Measurements from ENCODE around the gene PPP1R9B. TPM values are rescaled to one million over a fixed set of nuclear protein-coding genes. Genes with fewer than 3 reads are reported as not detected.

PPP1R9B gene
- total RNA-seq, 2 experiments from 2014 or later = 84.3 to 86.1 TPM

DNA sequence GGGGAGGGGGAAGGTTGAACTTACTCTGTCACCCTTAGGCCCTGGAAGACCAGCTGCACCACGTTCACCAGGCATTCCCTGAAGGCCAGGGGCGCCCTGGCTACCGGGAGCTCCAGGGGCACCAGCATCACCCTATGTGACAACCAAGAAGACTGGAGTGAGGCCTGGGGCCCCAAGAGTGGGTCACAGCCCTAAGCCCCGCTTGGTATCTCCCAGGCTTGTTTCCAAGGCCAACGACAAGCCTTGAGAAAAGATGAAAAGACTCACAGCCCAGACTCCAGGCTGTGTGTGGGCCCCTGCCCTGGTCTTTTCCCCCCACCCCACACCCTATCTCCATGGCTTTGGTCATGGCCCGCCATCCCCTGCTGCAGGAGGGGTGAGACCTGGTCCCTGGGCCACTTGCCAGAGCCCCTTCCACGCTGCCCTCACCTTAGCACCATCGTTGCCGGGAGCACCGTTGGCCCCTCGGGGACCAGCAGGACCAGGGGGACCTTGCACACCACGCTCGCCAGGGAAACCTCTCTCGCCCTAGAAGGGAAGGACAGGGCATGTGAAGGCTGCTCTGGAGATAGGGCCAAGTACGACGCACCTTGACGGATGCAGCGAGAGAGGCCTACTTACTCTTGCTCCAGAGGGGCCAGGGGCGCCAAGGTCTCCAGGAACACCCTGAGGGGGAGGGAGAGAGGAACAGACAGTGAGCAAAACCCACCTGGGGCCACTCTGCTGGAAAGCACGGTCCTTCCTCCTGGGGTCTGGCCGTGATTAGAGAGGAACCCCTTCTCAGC is 41.1 kb upstream of the PPP1R9B start:
- H3K4me3 Mint-ChIP-seq = no peak overlapping the region
- ChIA-PET CTCF (interaction anchor here (1.6 kb wide), 1 partner anchor 105 kb away, joined by 3 read pairs; no protein-coding TSS in a partner anchor), POLR2A (no interaction called here)
- no peaks in the 10 kb centered on the region for H3K36me3 Mint-ChIP-seq
- intact Hi-C loops (cut with micrococcal nuclease) = no loop called here
- H3K27me3 Mint-ChIP-seq = no peaks in the 10 kb centered on the region
- H3K9me3 Mint-ChIP-seq = no peaks in the 10 kb centered on the region
- H3K27ac Mint-ChIP-seq = no peak overlapping the region
- DNase-seq = no peak
- no peaks in the 10 kb centered on the region for H3K4me1 Mint-ChIP-seq (ENCODE audit: low read depth)

DNA sequence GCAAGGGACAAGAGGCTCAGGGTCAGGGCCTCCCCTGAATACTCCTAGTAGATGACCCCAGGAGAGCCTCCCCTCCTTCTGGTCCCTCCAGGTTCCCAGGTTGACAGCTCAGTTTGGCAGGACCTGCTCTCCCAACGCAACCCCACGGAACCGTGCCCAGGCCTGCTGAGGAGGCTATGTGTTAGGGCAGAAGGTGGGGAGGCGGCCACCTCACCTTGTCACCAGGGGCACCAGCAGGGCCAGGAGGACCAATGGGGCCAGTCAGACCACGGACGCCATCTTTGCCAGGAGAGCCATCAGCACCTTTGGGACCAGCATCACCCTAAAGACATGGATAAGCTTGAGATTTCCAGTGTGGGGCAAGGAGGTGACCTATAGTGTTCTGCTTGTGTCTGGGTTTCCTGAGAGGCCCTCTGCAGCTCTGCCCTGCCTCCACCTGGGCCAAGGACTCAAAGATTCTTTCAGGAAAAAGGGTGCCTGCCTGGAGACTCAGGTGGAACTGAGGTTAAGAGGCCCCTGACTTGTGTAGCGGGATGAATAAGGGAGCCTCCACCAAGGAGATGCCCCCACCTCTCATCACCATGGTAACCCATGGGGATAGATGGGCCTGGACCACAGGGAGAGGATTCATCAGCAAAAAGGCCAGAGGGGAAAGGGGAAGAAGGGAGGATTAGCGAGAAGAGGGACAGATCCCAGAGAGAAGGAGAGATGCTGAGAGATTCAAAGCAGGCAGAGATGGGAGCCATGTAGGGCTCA is 40.3 kb upstream of the PPP1R9B start:
- ChIA-PET CTCF (interaction anchor here (1.6 kb wide), 1 partner anchor 106 kb away, joined by 3 read pairs; no protein-coding TSS in a partner anchor), POLR2A (no interaction called here)
- no peaks in the 10 kb centered on the region for H3K36me3 Mint-ChIP-seq
- intact Hi-C loops (cut with micrococcal nuclease) = no loop called here
- H3K27ac Mint-ChIP-seq = no peak overlapping the region
- no peak overlapping the region for H3K4me3 Mint-ChIP-seq
- no peaks in the 10 kb centered on the region for H3K4me1 Mint-ChIP-seq (ENCODE audit: low read depth)
- DNase-seq = no peak
- no peaks in the 10 kb centered on the region for H3K27me3 Mint-ChIP-seq
- H3K9me3 Mint-ChIP-seq = no peaks in the 10 kb centered on the region

DNA sequence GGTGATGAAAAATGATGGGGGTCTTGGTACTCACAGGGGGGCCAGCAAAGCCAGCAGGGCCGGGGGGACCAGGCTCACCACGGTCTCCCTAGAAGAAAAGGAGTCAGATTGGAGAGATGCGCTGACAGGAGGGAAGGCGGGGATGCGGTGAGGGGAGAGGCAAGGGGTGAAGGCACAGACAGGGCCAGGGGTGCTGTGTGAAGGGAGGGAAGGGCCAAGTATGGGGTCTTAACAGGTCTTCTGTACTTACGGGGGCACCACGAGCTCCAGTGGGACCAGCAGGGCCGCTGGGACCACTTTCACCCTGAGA is 39.8 kb upstream of the PPP1R9B start:
- H3K9me3 Mint-ChIP-seq = no peaks in the 10 kb centered on the region
- intact Hi-C loops (cut with micrococcal nuclease) = no loop called here
- DNase-seq = no peak
- ChIA-PET CTCF (interaction anchor here (1.6 kb wide), 1 partner anchor 106 kb away, joined by 3 read pairs; no protein-coding TSS in a partner anchor), POLR2A (no interaction called here)
- no peaks in the 10 kb centered on the region for H3K4me1 Mint-ChIP-seq (ENCODE audit: low read depth)
- H3K36me3 Mint-ChIP-seq = no peaks in the 10 kb centered on the region
- H3K27me3 Mint-ChIP-seq = no peaks in the 10 kb centered on the region
- no peak overlapping the region for H3K4me3 Mint-ChIP-seq
- H3K27ac Mint-ChIP-seq = no peak overlapping the region

DNA sequence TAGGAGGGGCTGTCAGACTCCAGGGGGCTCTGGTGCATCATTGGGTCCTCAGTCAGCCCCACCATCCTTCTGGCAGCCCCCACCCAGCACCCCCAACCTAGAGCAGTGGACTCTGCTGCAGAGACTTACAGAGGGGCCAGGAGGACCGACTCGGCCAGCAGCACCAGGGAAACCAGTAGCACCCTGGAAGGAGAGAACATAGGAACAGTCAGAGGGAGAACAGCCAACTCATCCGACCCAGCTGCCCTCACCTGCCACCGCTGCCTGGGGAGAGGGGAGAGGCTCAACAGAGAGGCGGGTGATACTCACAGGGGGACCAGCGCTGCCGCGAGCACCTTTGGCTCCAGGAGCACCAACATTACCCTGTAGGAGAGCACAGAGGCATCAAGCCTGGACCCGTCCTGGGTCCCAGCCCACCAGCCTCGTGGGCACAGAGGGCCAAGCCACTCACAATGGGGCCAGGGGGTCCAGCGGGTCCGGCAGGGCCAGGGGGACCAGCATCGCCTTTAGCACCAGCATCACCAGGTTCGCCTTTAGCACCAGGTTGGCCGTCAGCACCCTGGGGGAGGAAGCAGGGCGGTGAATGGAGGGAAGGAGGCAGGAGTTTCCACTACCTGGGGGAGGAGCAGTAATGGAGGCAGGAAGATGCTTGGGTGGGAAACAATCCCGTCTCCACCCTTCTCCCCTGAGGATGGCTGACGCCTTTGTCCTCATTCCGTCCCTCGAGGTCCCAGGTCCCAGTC is 39.2 kb upstream of the PPP1R9B start:
- H3K27ac Mint-ChIP-seq = no peak overlapping the region
- no peaks in the 10 kb centered on the region for H3K4me1 Mint-ChIP-seq (ENCODE audit: low read depth)
- DNase-seq = no peak
- H3K9me3 Mint-ChIP-seq = no peaks in the 10 kb centered on the region
- POLR2A ChIA-PET = no interaction called here
- intact Hi-C loops (cut with micrococcal nuclease) = no loop called here
- H3K27me3 Mint-ChIP-seq = no peaks in the 10 kb centered on the region
- CTCF ChIA-PET = interaction anchor here (1.6 kb wide), 1 partner anchor 107 kb away, joined by 3 read pairs; no protein-coding TSS in a partner anchor
- no peaks in the 10 kb centered on the region for H3K36me3 Mint-ChIP-seq
- H3K4me3 Mint-ChIP-seq = no peak overlapping the region

DNA sequence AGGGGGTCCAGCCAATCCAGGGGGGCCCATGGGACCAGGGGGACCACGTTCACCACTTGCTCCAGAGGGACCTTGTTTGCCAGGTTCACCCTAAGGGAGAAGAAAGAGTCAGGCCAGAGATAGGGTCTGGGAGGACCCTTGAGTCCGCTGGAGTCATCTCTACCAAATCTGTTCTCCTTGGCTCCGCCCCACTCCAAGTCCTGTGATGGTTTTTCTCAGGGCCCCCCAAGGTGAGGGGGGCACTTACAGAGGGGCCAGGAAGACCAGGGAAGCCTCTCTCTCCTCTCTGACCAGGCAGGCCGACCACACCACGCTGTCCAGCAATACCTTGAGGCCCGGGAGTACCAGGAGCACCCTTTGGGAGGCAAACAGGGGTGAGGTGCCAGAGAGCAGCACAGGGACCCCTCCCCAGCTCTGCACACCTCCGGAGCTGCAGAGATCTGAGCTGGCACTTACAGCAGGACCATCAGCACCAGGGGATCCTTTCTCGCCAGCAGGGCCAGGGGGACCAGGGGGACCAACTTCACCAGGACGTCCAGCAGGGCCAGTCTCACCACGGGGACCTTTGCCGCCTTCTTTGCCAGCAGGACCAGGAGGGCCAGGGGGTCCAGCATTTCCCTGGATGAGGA is 38.6 kb upstream of the PPP1R9B start:
- no peaks in the 10 kb centered on the region for H3K9me3 Mint-ChIP-seq
- intact Hi-C loops (cut with micrococcal nuclease) = no loop called here
- H3K4me1 Mint-ChIP-seq (ENCODE audit: low read depth) = peaks cover 2% of the 10 kb centered on the region
- no peak overlapping the region for H3K4me3 Mint-ChIP-seq
- no peak overlapping the region for H3K27ac Mint-ChIP-seq
- H3K27me3 Mint-ChIP-seq = no peaks in the 10 kb centered on the region
- POLR2A ChIA-PET = no interaction called here
- no peak for DNase-seq
- H3K36me3 Mint-ChIP-seq = no peaks in the 10 kb centered on the region
- CTCF ChIA-PET = no interaction called here

DNA sequence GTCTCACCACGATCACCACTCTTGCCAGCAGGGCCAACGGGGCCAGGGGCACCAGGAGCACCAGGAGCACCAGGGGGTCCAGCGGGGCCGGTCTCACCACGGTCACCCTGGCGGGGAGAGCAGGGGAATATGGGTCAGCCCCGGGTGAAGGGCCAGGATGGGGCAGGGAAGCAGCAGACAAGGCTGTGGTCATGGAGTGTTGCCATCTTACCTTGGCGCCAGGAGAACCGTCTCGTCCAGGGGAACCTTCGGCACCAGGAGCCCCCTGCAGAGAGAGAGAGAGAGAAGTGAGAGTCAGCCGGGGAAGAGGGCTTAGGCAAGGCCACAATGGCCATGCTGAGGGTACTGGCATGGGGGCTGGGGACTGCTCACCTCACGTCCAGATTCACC is 38.0 kb upstream of the PPP1R9B start:
- no peak overlapping the region for H3K27ac Mint-ChIP-seq
- DNase-seq = no peak
- H3K4me3 Mint-ChIP-seq = no peak overlapping the region
- H3K36me3 Mint-ChIP-seq = no peaks in the 10 kb centered on the region
- H3K4me1 Mint-ChIP-seq (ENCODE audit: low read depth) = peaks cover 7% of the 10 kb centered on the region
- H3K27me3 Mint-ChIP-seq = no peaks in the 10 kb centered on the region
- no peaks in the 10 kb centered on the region for H3K9me3 Mint-ChIP-seq
- CTCF ChIA-PET = interaction anchor here (1.0 kb wide), 1 partner anchor 12 kb away, joined by 3 read pairs; no protein-coding TSS in a partner anchor
- POLR2A ChIA-PET = no interaction called here
- intact Hi-C loops (cut with micrococcal nuclease) = no loop called here

DNA sequence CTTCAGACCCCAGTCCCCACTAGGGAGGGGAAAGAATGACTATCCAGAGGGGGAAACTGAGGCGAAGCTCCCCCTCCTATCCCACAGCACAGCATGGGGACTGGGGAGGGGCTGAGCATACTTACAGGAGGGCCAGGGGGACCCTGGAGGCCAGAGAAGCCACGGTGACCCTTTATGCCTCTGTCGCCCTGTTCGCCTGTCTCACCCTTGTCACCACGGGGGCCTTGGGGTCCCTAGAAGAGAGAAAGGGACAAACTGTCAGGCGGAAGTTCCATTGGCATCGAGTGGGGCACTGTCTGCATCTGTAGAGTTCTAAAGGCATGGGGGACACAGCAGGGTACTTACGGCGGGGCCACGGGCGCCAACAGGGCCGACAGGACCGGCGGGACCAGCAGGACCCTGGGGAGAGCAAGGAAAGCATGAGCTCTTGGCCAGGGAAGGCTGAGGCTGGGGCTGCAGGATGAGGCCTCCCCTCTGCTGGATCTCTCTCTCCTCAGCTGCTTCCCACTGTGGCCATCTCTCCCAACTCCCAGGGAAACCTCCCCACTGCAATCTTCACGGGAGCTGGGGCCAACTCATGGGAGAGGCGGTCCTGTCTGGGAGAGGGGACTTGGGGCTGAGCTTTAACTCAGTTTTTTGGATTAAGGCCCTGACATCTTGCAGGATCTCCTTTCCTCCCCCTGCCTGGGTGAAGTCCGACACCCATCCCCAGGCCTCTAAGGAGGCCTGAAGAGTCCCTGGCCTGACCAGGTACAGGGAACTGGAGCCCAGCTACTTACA is 37.5 kb upstream of the PPP1R9B start:
- CTCF ChIA-PET = interaction anchor here (0.6 to 1.0 kb wide), 2 partner anchors 12 to 495 kb away, joined by 3 read pairs; no protein-coding TSS in a partner anchor
- H3K4me3 Mint-ChIP-seq = no peak overlapping the region
- POLR2A ChIA-PET = no interaction called here
- H3K36me3 Mint-ChIP-seq = no peaks in the 10 kb centered on the region
- no peaks in the 10 kb centered on the region for H3K27me3 Mint-ChIP-seq
- no peak overlapping the region for H3K27ac Mint-ChIP-seq
- intact Hi-C loops (cut with micrococcal nuclease) = no loop called here
- no peaks in the 10 kb centered on the region for H3K9me3 Mint-ChIP-seq
- H3K4me1 Mint-ChIP-seq (ENCODE audit: low read depth) = peaks cover 11% of the 10 kb centered on the region
- DNase-seq = no peak

DNA sequence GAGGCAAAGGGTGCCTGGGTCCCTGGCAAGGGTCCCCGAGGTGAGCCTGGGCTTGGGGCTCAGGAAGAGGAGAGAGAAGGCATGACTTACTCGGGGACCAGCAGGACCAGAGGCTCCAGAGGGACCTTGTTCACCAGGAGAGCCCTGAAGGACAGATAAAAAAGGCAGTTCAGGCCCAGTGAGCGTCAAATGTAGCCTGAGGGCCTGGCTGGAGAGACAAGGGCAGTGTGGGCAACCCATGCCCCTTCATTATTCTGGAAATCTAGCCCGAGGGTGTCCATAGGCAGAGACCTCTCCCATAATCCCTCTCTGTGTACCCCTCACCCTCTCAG is 36.9 kb upstream of the PPP1R9B start:
- H3K9me3 Mint-ChIP-seq = no peaks in the 10 kb centered on the region
- intact Hi-C loops (cut with micrococcal nuclease) = no loop called here
- no peak overlapping the region for H3K27ac Mint-ChIP-seq
- ChIA-PET CTCF (interaction anchor here (1.0 kb wide), 1 partner anchor 13 kb away, joined by 3 read pairs; no protein-coding TSS in a partner anchor), POLR2A (no interaction called here)
- H3K4me3 Mint-ChIP-seq = no peak overlapping the region
- peaks cover 11% of the 10 kb centered on the region for H3K4me1 Mint-ChIP-seq (ENCODE audit: low read depth)
- DNase-seq = no peak
- H3K27me3 Mint-ChIP-seq = no peaks in the 10 kb centered on the region
- H3K36me3 Mint-ChIP-seq = no peaks in the 10 kb centered on the region

DNA sequence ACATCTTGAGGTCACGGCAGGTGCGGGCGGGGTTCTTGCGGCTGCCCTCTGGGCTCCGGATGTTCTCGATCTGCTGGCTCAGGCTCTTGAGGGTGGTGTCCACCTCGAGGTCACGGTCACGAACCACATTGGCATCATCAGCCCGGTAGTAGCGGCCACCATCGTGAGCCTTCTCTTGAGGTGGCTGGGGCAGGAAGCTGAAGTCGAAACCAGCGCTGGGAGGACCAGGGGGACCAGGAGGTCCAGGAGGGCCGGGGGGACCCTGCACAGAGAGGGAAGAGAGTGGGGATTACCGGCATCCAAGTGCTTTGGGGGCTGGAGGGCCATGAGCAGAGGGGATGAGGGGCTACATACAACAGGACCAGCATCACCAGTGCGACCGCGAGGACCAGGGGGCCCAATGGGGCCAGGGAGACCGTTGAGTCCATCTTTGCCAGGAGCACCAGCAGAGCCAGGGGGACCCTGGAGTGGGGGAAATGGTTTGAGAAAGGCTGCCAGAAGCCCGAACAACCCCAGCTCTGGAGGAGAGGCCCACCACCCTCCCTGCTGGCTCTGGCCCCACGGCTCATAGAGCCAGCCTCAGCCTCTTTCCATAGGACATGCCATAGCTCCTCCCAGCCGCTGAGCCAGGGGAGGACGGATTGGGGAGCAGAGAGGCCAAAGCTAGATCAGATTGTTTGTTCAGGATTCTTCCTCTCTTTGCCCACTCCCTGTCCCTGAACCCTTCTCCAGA is 36.4 kb upstream of the PPP1R9B start:
- no peaks in the 10 kb centered on the region for H3K9me3 Mint-ChIP-seq
- no peaks in the 10 kb centered on the region for H3K27me3 Mint-ChIP-seq
- no peaks in the 10 kb centered on the region for H3K36me3 Mint-ChIP-seq
- H3K4me1 Mint-ChIP-seq (ENCODE audit: low read depth) = peaks cover 11% of the 10 kb centered on the region
- intact Hi-C loops (cut with micrococcal nuclease) = no loop called here
- no peak for DNase-seq
- POLR2A ChIA-PET = no interaction called here
- H3K27ac Mint-ChIP-seq = no peak overlapping the region
- H3K4me3 Mint-ChIP-seq = no peak overlapping the region
- CTCF ChIA-PET = no interaction called here

DNA sequence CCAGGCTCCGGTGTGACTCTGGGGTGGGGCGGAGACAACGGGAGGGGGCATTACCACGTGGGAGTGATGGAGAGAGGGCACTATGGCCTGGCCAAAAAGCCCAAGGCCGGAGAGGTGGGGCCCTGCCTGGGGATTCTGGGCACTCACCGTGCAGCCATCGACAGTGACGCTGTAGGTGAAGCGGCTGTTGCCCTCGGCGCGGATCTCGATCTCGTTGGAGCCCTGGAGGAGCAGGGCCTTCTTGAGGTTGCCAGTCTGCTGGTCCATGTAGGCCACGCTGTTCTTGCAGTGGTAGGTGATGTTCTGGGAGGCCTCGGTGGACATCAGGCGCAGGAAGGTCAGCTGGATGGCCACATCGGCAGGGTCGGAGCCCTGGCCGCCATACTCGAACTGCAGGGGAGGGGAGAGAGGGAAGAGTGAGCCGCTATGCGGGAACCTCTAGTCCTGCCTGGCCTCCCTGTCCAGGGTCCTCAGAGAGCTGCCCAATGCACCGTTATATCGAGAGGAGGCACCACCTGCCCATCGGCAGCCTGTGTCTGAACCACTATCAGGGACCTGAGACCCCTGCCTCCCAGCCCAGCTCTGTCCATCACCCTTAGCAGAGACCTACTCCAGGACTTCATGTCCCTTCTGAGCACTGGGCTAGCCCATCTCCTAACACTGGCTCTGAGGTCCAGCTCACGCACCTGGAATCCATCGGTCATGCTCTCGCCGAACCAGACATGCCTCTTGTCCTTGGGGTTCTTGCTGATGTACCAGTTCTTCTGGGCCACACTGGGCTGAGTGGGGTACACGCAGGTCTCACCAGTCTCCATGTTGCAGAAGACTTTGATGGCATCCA is 35.4 kb upstream of the PPP1R9B start:
- ChIA-PET CTCF (interaction anchor here (1.0 kb wide), 1 partner anchor 13 kb away, joined by 3 read pairs; no protein-coding TSS in a partner anchor), POLR2A (no interaction called here)
- Mint-ChIP-seq H3K36me3 (no peaks in the 10 kb centered on the region), H3K27me3 (no peaks in the 10 kb centered on the region), H3K4me3 (no peak overlapping the region), H3K9me3 (no peaks in the 10 kb centered on the region), H3K27ac (no peak overlapping the region), H3K4me1 (ENCODE audit: low read depth) (peaks cover 11% of the 10 kb centered on the region)
- no peak for DNase-seq
- intact Hi-C loops (cut with micrococcal nuclease) = no loop called here
